GM12801 (cell line): ENCODE data around the gene PLA2G4D.

Experiments used
- TF ChIP-seq, protein P1 (sequence below): IDR thresholded peaks from one replicate; pipeline ENCODE4 v1.5.1; 2011; ENCODE audit warnings: control low read depth; ENCODE audit not compliant: insufficient read length; ENCODE audit errors: extremely low read depth

PLA2G4D gene

DNA sequence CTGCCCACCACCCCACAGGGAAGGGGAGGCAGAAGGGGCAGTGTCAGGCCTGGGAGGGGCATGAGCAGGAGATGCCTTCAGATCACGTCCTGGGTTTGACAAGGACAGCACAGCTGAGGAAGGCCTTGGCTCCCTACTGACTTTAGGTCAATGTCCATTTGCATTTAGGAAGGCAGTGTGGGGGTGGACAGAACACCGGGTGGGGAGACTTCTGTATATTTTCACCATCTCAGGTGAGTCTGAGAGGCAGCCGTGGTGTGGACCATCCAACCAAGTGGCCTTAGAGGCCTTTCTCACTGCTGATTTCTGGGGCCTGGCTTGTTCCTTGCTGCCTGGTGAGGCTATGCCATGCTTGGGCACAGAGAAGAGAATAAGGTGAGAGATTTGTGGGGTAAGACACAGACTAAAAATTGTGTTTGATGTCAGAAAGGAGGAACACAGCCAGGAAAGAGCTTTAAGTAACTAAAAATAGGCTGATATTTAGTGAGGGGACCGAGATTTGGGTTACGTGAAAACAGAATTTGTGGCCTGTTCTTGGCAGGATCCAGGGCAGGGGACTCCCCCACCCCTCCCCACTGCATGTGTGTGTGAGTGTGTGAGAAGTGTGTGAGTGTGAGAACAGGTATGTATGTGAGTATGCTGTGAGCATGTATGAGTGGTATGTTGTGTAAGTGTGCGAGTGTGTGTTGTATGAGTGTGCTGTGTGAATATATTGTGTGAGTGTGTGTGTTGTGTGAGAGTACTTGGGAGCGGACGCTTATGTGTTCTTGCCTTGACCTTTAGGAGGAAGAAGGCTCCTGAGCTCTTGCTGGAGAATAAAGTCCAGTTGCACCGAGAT is 61.8 kb downstream of the PLA2G4D start:
- TF ChIP-seq, protein P1, sequence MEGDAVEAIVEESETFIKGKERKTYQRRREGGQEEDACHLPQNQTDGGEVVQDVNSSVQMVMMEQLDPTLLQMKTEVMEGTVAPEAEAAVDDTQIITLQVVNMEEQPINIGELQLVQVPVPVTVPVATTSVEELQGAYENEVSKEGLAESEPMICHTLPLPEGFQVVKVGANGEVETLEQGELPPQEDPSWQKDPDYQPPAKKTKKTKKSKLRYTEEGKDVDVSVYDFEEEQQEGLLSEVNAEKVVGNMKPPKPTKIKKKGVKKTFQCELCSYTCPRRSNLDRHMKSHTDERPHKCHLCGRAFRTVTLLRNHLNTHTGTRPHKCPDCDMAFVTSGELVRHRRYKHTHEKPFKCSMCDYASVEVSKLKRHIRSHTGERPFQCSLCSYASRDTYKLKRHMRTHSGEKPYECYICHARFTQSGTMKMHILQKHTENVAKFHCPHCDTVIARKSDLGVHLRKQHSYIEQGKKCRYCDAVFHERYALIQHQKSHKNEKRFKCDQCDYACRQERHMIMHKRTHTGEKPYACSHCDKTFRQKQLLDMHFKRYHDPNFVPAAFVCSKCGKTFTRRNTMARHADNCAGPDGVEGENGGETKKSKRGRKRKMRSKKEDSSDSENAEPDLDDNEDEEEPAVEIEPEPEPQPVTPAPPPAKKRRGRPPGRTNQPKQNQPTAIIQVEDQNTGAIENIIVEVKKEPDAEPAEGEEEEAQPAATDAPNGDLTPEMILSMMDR, result no peak

DNA sequence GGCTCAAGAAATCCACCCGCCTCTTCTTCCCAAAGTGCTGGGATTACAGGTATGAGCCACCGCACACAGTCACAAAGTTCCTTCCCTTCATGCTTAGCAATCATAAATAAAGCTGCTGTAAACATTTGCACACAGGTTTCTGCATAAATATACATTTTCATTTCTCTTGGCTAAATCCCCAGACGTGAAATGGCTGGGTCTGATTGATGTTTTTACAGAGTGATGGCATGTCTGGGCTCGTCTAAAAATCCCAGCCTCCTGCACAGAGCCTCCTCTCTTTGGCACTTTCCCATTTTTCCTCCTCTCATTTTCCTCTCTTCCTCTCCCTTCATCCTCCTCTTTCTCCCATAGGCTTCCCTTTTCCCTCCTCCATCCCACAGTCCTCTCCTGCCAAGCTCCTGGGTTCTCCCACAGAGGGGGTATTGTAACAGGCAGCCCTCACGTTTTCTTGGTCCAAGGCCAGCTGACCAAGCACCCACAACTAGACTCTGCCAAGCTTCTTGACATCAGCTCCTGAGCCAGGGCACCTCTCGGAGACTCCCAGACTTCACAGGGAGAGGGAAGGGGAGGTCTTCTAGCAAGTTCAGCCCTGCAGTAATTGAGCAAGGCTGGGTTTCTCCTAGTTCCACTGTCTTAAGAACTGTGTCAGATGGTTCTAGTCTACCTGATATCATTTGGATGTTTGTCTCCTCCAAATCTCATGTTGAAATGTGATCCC is 63.0 kb downstream of the PLA2G4D start:
- TF ChIP-seq, protein P1, result no peak

DNA sequence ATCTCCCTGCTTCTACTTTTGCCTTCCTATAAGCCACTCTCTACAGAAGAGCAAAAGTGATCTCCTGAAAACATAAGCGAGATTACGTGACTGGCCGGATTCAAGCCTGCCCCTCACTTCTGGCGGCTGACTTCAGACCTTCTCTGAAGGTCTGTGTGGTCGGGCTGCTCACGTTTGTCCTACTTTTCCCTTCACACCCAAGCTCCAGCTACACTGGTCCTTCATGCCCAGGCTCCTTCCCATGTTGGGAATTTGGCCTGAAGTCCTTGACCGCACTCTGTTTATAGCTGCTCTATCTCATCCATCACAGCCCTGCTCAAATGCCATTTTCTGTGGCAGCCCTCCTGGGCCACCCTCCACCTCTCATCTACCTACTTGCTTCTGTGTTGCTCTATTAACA is 66.8 kb downstream of the PLA2G4D start:
- TF ChIP-seq, protein P1, result no peak

DNA sequence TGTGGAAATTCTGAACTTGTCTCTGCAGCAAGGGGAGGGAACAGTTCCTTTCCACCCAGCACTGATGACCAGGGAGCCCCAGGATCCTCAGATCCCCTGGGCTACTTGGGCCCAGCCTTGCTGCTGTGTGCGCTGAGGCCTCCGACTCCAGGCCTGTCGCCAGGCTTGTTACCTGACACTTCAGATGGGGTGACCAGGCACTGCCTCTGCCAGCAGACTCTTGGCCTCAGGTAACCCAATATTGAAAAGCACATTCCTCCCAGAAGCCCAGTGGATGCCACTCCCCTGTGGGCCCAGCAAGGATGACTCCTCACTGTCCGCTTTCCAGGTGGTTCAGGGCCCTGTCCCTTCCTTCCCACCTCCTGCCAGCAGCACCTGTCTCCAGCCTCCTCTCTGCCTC is 70.1 kb downstream of the PLA2G4D start:
- TF ChIP-seq, protein P1, result no peak

DNA sequence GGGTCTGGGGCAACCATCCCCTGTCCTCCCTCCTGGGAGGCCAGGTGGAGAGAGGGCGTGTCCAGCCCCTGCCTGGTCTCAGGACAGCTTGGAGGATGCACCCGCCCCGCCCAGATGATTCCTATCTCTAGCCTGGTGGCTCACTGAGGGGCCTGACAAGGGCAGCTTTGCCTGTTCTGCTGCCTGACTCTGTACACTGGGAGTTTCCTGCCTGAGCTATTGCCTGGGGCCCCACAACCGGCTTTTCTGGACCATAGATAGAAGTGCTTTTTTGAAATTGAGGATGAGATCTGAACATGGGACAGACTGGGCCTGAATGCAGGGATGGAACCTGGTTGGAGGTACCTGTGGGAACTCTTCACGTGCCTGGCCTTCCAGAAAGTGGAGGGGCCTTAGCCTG is 72.8 kb downstream of the PLA2G4D start:
- TF ChIP-seq, protein P1, result no peak

DNA sequence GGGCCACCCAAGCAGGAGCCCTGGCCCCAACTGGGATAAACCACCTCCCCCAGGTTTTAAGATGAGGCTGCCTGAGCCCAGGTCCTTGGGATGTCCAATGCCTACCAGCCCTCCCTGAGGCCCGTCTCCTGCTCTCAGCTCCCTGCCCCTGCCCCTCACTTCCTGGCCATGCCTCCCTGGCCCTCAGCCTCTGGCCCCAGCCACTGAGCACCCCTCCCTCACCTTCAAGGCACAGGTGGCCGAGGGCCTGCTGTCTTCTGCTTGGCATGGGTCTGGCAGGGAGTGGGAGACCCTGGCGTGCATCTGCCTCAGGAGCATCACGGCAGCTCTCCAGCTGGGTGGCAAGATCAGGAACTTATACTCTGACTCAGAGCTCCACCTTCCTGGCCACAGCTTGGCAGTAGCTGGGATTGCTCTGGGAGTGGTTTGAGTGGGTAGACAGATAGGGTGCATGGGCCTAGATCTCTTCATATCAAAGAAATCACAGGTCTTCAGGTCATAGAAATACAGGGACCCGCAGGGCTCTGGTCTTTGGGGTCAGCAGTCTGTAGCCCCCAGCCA is 73.6 kb downstream of the PLA2G4D start, which contains the start of gene PLA2G4E:
Gene PLA2G4E (minus strand): TSS at position 330 of the 561 bp plus-strand sequence. CDS start 12 bp downstream, at position 318.
- TF ChIP-seq, protein P1, result no peak
